Measurements from ENCODE around the gene P2RX3. TPM values are rescaled to one million over a fixed set of nuclear protein-coding genes. Genes with fewer than 3 reads are reported as not detected.

The P2RX3 gene
- total and polyA plus RNA-seq, 10 of the 15 experiments (the other 5 are each of a cell fraction or from before 2014, with no cell fraction given) = 0.05 to 0.12 TPM; not detected in 8

- POLR2A ChIA-PET = no interaction called here
- FAIRE-seq = no peak
- Histone ChIP-seq H3K27me3 (replicated peaks in 1 of 2; ENCODE audit: control insufficient read depth in 2 of 2, insufficient read depth in 2 of 2, low read length in 1 of 2) (no peaks in the 10 kb centered on the region), H3K79me2 (ENCODE audit: control insufficient read depth, insufficient read depth, low read length) (no peaks in the 10 kb centered on the region), H3K27ac (ENCODE audit: control insufficient read depth, insufficient read depth) (no peak overlapping the region), H3K4me2 (ENCODE audit: control insufficient read depth, insufficient read depth) (no peak overlapping the region), H3K9me3 (replicated peaks; ENCODE audit: control insufficient read depth, insufficient read depth, low read length) (no peaks in the 10 kb centered on the region), H3K4me1 (ENCODE audit: control insufficient read depth, insufficient read depth, low read length) (no peaks in the 10 kb centered on the region), H2AFZ (ENCODE audit: control insufficient read depth, low read depth, low read length) (no peak overlapping the region), H3K9ac (ENCODE audit: control insufficient read depth, insufficient read depth, low read length) (no peak overlapping the region), H3K36me3 (ENCODE audit: control insufficient read depth in 2 of 2, insufficient read depth in 2 of 2, low read length in 1 of 2) (no peaks in the 10 kb centered on the region), H3K4me3 (no peak overlapping the region), H4K20me1 (ENCODE audit: control insufficient read depth, insufficient read depth) (no peaks in the 10 kb centered on the region)
- RAD21 ChIA-PET (ENCODE audit: unreplicated experiment) = no interaction called here
- intact Hi-C loops (cut with micrococcal nuclease; ENCODE audit: unreplicated experiment) = no loop called here
- TF ChIP-seq ATF3 (IDR thresholded peaks at IDR 0.05; ENCODE audit: borderline replicate concordance, extremely low read depth, low read depth, low read length) (no peak), STAT1 (conservative IDR thresholded peaks at IDR 0.05) (no peak), NR2F1 (conservative IDR thresholded peaks at IDR 0.05) (no peak), KAT2A (conservative IDR thresholded peaks at IDR 0.05; ENCODE audit: control insufficient read depth, low read depth, low read length) (no peak), MAX (IDR thresholded peaks at IDR 0.05; ENCODE audit: low read depth, low read length) (no peak), CUX1 (IDR thresholded peaks at IDR 0.05; ENCODE audit: insufficient replicate concordance, low read depth, low read length) (no peak), CTCF (IDR thresholded peaks at IDR 0.05 in 2 of 3, conservative IDR thresholded peaks at IDR 0.05 in 1 of 3; ENCODE audit: control insufficient read depth in 2 of 3, extremely low read depth in 1 of 3, insufficient read depth in 1 of 3, low read depth in 3 of 3, low read length in 3 of 3) (no peak), MTA2 (IDR thresholded peaks at IDR 0.05; ENCODE audit: low read depth) (no peak), ETV6 (conservative IDR thresholded peaks at IDR 0.05 in 1 of 2, IDR thresholded peaks at IDR 0.05 in 1 of 2; ENCODE audit: borderline replicate concordance in 1 of 2, low read depth in 1 of 2) (no peak), CHD4 (IDR thresholded peaks at IDR 0.05) (no peak), PAX8 (IDR thresholded peaks at IDR 0.05) (no peak), RCOR1 (conservative IDR thresholded peaks at IDR 0.05; ENCODE audit: low read depth, low read length) (no peak), BACH1 (IDR thresholded peaks at IDR 0.05; ENCODE audit: borderline replicate concordance) (no peak)
- SMC1A ChIA-PET (ENCODE audit: uncharacterized antibody, unreplicated experiment) = interaction anchor here (1.3 kb wide), 1 partner anchor 26 kb away, joined by 3 read pairs; no protein-coding TSS in a partner anchor
- DNase-seq (ENCODE audit: low read depth, low spot score) = no peak
- in situ Hi-C loops (cut with MboI) = no loop called here
- no peak for ATAC-seq
- WGBS (ENCODE audit: insufficient coverage, insufficient replicate concordance, low lambda C conversion rate, missing lambda C conversion rate) = 71% methylated on average over 8 of the region's 8 CpGs
- CTCF ChIA-PET = interaction anchor here (1.1 kb wide), 1 partner anchor 134 kb away, joined by 3 read pairs; no protein-coding TSS in a partner anchor
- BruUV-seq (replicated peaks) = no TSS peak
Measured at GRCh38 chr11:57392066-57392762, 54.1 kb downstream of the P2RX3 start.
